SIG-M5 treated with dmso at 0.1 percent for 504 hours (cell line): ENCODE data around the gene TTC33.
"Not testable (repeated sequence)": the region's sequence is repeated elsewhere in the genome, so short reads cannot be mapped to it uniquely, and the experiment has no call there.

Experiments used
- DNase-seq: peaks from one replicate; lab custom pipeline; 2025; ENCODE audit not compliant: unreplicated experiment; lab: John Stamatoyannopoulos, UW

TTC33 gene

DNA sequence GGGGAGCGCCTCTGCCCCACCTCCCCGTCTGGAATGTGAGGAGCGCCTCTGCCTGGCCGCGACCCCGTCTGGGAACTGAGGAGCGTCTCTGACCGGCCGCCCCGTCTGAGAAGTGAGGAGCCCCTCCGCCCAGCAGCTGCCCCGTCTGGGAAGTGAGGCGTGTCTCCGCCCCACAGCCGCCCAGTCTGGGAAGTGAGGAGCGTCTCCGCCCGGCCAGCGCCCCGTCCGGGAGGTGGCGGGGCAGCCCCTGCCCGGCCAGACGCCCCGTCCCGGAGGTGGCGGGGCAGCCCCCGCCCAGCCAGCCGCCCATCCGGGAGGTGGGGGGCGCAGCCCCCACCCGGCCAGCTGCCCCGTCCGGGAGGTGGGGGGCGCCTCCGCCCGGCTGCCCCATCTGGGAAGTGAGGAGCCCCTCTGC lies 33.3 kb downstream of the TTC33 start:
- not testable (repeated sequence) for DNase-seq

DNA sequence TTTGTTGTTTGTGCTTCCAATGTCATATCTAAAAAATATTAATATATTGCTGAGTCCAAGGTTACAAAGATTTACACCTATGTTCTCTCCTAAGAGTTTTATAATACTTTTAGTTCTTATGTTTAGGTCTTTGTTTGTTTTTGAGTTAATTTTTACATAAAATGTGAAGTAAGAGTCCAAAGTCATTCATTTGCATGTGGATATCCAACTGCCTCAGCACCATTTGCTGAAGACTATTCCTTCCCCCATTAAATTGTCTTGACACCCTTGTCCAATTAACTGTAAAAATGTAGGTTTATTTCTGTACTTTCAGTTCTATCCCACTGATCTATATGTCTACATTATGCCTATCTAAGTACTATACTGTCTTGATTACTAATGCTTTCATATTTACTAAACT lies 35.7 kb downstream of the TTC33 start:
- DNase-seq = no peak

DNA sequence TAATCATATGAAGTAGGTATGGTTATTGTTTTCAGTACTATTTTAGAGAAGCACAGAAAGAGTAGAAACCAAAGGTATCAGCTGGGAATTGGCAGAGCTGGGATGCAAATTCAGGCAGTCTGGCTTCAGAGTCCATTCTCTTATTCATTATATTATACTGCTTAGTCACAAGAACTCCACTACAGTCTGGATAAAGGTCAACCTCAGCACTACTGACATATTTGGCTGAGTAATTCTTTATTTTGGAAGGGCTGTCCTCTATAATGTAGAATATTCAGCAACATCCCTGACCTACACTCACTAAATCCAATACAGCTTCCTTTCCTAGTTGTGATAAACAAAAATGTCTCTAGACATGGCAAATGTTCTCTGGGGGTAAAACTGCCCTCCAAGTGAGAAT lies 38.5 kb downstream of the TTC33 start:
- no peak for DNase-seq

DNA sequence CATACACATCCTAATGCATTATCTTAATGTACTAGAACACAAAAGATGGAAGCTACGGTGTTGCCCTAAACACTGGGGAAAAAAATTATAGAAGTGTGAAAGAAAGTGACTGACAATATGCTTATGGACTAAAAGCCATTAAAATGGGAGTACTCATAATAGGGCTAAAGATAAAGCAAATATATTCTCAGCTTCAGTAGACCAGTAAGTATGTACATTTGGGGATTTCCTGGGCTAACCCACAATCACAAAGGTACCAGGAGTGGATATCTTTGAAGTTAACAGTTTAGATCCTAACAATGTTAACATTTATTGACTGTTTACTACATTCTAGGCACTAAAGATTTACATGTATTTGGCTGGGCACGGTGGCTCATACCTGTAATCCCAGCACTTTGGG lies 39.2 kb downstream of the TTC33 start:
- no peak for DNase-seq

DNA sequence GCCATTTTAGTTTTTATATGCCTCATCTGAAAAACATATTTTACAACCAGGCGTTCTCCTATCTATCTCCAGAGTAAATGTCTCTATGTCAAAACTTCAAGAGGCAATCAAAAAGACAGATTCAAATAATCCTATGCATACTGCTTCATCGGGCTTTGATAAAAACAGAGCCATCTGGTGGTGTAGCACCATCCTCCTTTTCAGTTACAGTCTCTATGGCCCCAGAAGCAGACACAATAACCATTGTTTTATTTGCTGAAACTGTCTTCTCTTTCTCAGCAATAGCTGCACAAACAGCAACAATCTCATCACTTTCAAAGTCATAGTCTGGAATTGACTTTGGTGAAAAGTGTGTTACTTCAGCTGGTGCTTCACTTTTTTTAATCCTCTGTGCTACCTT lies 39.8 kb downstream of the TTC33 start:
- DNase-seq = peak; percentile 4

DNA sequence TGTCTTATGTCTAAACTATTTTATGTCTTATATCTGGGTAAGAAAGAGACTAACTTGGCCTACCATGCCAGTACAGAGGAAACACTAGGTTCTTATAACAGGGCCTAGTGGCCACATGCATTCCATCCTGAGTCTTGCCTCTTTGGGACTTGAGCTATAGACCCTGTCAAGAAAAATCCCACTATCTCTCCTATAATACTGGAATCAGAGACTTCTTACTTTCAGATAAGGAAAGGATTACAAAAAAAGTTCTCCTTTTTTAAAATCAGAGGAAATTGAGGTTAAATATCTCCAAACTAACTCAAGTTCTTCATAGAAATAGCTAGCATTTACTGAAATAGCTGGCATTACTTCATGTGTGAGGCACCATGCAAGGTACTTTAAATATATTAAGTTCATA lies 41.8 kb downstream of the TTC33 start:
- no peak for DNase-seq

DNA sequence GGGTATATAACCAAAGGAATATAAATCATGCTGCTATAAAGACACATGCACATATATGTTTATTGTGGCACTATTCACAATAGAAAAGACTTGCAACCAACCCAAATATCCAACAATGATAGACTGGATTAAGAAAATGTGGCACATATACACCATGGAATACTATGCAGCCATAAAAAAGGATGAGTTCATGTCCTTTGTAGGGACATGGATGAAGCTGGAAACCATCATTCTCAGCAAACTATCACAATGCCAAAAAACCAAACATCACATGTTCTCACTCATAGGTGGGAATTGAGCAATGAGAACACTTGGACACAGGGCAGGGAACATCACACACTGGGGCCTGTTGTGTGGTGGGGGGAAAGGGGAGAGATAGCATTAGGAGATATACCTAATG lies 45.2 kb downstream of the TTC33 start:
- not testable (repeated sequence) for DNase-seq

DNA sequence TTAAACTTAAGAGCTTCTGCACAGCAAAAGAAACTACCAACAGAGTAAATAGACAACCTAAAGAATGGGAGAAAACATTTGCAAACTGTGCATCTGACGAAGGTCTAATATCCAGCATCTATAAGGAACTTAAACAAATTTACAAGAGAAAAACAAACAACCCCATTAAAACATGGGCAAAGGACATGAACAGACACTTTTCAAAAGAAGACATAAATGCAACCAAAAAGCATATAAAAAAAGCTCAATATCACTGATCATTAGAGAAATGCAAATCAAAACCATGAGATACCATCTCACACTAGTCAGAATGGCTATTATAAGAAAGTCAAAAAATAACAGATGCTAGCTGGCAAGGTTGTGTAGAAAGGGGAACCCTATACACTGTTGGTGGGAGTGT lies 50.3 kb downstream of the TTC33 start:
- DNase-seq = not testable (repeated sequence)

DNA sequence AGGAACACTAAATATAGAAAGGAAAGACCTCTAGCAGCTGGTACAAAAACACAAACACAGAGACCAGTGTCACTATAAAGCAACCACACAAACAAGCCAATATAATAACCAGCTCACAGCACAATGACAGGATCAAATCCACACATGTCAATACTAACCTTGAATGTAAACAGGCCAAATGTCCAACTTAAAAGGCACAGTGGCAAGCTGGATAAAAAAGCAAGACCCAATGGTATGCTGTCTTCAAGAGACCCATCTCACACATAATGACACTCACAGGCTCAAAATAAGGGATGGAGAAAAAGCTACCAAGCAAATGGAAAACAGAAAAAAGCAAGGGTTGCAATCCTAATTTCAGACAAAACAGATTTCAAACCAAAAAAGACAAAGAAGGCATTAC lies 53.7 kb downstream of the TTC33 start:
- DNase-seq = not testable (repeated sequence)

DNA sequence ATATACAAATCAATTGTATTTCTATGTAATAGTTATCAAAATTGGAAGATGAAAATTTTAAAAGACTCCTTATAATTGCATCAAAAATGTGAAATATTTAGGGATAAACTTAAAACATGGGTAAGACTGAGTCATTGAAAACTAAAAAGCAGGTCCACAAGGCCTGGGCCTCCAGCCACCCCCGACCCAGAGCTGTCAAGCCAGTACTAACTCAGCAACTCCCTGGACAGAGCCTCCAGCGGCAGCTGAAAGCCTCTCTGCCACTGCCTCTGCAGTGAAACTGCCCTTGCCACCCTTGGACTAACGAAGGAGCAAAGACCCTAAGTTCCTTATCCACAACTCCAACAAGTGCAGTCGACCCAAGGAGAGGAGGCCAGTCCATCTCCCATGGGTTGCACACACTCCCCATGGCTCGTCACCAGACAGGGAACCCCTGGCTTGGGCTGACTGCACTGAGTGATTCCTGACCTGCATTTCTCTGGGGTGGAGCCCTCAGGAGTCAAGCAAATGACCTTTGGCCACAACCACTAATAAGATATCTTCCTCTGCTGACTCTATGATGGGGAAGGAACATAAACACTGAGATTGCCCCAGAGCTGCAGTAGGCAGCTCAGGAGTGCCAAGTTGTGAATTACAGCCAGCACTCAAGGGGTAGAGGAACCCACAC lies 55.5 kb downstream of the TTC33 start:
- DNase-seq = no peak

DNA sequence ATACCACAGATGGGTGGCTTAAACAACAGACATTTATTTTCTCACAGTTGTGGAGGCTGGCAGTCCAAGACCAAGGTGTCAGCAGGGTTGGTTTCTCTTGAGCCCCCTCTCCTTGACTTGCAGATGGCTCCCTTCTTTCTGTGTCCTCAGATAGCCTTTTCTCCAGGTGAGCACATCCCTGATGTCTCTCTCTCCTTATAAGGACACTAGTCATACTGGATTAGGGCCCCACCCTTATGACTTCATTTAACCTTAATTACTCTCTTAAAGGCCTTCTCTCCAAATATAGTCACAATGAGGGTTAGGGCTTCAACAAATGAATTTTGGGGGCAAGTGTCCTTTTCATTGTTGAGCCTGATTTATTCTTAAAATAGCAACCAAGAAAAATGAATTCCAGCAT lies 61.3 kb downstream of the TTC33 start:
- no peak for DNase-seq

DNA sequence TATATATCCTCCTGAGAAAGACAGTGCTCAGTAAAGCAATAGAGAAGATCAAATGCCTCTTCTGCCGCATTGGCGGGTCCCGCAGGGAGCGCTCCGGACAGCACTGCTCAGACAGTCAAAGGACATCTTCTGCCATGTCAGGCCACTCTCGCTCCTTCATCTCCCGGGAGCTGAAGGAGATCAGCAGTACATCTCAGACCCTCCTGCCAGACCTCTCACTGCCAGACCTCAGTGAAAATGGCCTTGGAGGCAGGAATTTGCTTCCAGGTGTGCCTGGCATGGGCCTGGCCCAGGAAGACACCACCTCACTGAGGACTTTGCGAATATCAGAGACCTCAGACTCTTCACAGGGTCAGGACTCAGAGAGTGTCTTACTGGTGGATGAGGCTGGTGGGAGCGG lies 63.9 kb downstream of the TTC33 start:
- DNase-seq = no peak

DNA sequence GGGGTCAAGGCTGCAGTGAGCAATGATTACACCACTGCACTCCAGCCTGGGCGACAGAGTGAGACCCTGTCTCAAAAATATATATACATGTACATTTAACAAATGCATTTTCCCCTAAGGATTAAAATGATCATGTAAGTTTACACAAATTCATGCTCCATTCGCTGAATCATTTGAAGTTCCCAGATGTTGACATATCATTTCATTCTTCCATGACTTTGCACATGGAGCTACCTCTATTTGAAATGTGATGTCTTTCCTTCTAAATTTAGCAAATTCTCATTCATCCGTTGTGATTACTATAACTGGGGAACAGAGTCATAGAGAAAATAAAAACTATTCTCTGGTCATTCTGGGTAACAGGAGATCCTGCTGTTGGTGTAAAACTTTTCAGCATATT lies 65.5 kb downstream of the TTC33 start:
- DNase-seq = no peak

DNA sequence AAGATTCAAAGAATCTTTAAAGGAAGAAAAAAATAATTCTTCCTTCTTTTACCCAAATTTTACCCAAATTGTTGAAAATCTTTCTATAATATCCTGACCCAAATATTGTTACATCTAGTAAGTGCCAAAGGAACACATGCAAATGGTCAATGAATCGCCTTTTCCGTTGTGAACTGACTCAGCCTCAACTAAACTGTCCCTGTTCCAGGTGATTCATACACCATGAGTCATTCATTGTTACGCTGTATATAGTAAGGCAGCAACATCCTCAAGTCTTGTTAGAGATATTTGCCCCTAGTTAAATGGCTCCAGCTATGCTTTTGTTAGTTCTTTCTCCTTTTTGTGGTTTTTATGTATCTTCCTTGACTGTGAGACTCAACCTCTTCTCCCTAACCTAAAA lies 66.3 kb downstream of the TTC33 start:
- DNase-seq = peak; percentile 53

DNA sequence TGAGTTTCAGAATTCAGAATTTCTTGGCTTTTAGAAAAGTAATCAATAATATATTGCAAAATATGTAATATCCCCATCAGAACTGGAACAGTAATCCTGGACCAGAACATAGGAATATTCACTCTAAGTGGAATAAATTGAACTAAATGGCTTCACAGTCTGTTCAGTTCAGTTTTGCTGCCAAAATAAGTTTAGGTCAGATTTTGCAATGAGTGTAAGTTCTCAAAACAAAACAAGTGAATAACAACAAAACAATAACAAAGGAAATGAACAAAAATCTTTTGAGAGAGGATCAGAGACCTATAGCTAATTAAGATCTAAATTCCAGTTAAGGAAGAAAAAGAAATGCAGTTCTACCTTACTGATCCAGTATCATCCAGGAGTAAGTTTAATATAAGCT lies 66.8 kb downstream of the TTC33 start:
- DNase-seq = no peak

DNA sequence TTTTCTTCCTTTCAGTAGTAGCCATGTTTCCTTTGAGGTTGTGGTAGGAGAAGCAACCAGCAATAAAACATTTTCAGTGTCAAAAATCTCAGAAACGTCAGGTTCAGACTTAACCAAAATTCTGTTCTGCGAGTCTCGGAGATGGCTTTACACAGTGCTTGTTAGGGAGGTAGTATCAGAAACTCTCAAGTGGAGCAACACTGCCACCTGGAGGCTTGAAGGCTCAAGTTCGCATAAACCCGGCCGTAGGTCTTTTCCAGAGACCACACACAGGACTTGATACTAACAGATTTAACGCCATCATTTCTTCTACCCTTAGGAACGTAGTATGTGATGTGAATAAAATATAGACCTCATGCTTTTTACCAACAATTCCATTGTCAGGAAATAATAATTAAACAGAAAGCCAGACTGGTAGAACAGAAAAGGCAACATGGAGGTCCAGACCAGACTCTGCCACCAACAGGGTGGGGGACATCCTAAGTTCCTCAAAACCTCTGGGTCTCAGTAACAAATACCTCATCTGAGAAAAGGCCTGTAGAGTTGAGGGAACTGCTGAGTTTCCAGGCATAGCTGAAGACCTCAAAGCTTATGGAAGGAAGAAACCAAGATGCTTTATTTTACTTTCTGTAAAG lies 67.5 kb downstream of the TTC33 start:
- peak; percentile 82 for DNase-seq

DNA sequence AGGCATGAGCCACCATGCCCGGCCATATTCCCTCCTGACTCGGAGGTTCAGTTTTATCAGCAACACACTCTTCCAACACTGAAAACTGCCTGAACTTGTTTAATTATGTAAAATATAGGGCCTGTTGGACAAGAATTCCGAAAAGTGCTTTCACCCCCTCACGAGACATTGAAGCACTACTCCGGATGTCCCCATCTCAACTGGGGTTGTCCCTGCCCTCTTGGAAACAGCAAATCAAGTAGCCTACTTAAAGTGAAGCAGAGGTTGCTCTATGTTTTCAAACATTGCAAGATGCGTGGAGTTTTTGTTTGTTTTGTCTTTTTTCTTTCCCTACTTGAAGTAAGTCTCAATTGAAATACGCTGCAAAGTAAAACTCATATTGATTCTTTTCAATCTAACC lies 68.4 kb downstream of the TTC33 start:
- no peak for DNase-seq

DNA sequence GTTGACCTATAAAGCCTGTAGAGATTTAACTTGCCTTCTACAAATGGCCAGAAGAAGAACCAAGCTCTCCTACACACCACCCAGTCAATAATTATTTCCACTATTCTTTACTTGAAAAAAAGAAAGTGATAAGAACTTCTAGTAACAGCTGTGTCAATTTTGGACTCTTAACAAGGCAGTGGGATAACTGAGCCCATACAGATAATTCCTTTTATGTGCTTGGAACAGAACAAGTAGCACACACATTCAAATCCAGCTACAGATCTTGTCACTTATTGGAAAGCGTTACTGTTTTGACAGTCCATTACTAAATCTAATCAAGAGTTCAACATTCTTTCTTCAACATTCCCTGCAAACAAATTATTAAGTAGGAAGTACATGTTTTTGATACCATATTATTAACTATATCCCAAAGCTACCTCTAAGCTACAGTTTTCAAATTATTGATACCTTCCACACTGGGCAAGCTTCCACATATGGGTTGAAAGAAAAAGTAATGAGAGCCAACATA lies 69.7 kb downstream of the TTC33 start:
- no peak for DNase-seq

DNA sequence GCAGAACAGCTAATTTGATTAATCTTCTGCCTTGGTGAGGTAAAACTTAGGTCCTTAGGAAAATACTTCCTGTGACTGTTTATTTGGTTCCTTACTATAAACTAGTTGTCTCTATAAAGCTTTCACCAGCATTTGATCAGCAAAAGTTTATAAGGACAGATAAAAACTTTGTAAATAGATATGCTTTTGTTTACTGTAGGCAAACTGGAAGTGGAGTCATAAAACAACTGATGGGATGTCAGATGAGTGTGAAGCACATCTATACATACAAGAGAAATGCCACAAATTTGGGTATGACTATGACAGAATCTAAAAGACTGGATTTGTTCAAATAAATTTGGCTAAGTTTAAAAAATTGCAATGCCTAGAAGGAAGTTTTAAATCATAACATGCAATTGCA lies 70.6 kb downstream of the TTC33 start:
- no peak for DNase-seq

DNA sequence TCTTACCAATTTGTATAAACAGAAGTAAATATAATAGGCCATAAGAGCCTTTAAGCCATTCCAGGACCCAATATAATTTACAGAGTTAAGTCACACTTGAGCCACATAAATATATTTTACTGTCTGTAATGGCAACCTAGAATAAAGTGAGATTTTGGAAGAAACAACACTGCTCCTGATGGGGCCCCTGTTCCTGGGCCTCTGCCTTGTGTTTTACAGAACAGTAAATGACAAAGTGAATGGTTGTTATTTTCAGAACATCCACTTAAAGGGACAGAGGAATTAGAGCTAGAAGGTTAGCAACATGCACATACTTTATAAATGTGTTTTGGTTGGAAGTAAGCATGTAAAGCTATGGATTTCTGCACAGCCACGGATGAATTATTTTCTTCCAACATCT lies 72.5 kb downstream of the TTC33 start:
- no peak for DNase-seq

DNA sequence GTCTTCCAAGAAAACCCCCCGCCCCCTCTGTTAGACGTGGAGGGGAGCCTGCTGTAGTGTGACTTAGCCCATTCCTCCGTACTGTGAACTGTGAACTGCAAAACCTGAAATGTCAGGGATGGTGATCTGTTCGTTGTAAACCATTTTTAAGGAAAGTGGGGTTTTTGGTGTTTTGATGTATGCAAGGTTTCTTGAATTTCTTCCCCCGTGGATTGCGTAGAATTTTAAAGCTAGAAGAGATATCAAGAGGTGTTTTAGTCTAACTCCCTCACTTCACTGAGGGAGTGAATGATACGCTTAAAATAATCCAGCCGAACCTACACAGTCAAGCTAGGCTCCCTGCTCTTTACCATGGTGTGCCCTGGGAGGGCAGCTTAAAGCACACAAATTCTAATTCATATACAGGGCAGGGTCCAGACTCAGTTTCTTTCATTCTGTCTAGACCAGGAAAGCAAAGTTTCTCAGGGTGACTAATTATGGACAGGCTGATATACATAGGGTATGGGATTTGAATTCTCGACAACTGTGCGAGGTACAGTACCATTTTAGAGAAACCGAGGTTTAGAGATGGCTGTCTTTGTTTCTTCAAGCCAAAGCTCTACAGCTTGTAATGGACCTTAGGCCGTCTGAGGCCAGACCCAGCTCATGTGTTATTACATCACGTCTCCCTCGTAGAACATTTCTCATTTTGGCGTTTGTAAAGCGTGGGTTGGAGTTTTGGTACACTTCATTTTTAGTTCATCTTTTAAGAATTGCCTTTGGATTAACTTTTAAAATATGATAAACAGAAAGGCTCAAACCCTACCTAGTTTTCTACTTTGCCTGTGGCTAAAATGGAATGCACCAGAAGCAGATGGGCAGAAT lies 73.4 kb downstream of the TTC33 start:
- peak; percentile 18 for DNase-seq
